MM.1S (cell line): ENCODE results near the gene C6orf62.

Experiments
- EZH2phosphoT487 ChIP-seq: fragments of 300-600 bp; sonication (generic); IDR thresholded peaks from 2 replicates; pipeline ENCODE4 v1.6.1; 2018; ENCODE audit warnings: antibody characterized with exemption, low read length
- TF ChIP-seq, protein P1 (sequence below): fragments of 300-600 bp; sonication (generic); IDR thresholded peaks from 2 replicates; pipeline ENCODE4 v1.5.1; 2016; ENCODE audit warnings: antibody characterized with exemption, low read length, mixed read lengths

- TF ChIP-seq EZH2phosphoT487, result no peak
- TF ChIP-seq, protein P1, sequence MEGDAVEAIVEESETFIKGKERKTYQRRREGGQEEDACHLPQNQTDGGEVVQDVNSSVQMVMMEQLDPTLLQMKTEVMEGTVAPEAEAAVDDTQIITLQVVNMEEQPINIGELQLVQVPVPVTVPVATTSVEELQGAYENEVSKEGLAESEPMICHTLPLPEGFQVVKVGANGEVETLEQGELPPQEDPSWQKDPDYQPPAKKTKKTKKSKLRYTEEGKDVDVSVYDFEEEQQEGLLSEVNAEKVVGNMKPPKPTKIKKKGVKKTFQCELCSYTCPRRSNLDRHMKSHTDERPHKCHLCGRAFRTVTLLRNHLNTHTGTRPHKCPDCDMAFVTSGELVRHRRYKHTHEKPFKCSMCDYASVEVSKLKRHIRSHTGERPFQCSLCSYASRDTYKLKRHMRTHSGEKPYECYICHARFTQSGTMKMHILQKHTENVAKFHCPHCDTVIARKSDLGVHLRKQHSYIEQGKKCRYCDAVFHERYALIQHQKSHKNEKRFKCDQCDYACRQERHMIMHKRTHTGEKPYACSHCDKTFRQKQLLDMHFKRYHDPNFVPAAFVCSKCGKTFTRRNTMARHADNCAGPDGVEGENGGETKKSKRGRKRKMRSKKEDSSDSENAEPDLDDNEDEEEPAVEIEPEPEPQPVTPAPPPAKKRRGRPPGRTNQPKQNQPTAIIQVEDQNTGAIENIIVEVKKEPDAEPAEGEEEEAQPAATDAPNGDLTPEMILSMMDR, result no peak
These were observed 30.3 kb upstream of the C6orf62 start for GRCh38 chr6:24749297-24749696.
